ENCODE data around the gene CD2AP.

- no peak for TF ChIP-seq EZH2 (IDR thresholded peaks at IDR 0.05; ENCODE audit: insufficient read depth, poor library complexity, severe bottlenecking)
- no peak for TF ChIP-seq EZH2phosphoT487 (IDR thresholded peaks at IDR 0.05; ENCODE audit: insufficient read depth, low read depth)
Measured at GRCh38 chr6:47593979-47594378, 116.4 kb downstream of the CD2AP start.
